ENCODE results near the gene KSR2. TPM values are rescaled to one million over a fixed set of nuclear protein-coding genes. Genes with fewer than 3 reads are reported as not detected.

Gene KSR2
- total RNA-seq, 1 donor from 2014 or later = 0.25 TPM

GRCh38 chr12:117727301-117727700 lies 241.5 kb downstream of the KSR2 start:
- DNase-seq (ENCODE audit: extremely low spot score in 2 of 2) = no peak
- Histone ChIP-seq H3K4me3 (no peak overlapping the region), H3K27ac (no peak overlapping the region), H3K9me3 (no peaks in the 10 kb centered on the region), H3K36me3 (no peaks in the 10 kb centered on the region), H3K4me1 (no peaks in the 10 kb centered on the region), H3K27me3 (no peaks in the 10 kb centered on the region)
- intact Hi-C loops (cut with DNase I) = no loop called here
- no peak for TF ChIP-seq POLR2A (IDR thresholded peaks at IDR 0.05)
- TF ChIP-seq POLR2AphosphoS5 (IDR thresholded peaks at IDR 0.05; ENCODE audit: insufficient read depth in 1 of 2, low read depth in 1 of 2) = no peak
- no peak for TF ChIP-seq CTCF (IDR thresholded peaks at IDR 0.05)

- Histone ChIP-seq H3K27me3 (no peaks in the 10 kb centered on the region), H3K36me3 (no peaks in the 10 kb centered on the region), H3K27ac (no peak overlapping the region), H3K4me1 (no peaks in the 10 kb centered on the region), H3K4me3 (no peak overlapping the region), H3K9me3 (no peaks in the 10 kb centered on the region)
- DNase-seq (ENCODE audit: extremely low spot score in 2 of 2) = no peak
- intact Hi-C loops (cut with DNase I) = no loop called here
- no peak for TF ChIP-seq CTCF (IDR thresholded peaks at IDR 0.05)
- no peak for TF ChIP-seq POLR2AphosphoS5 (IDR thresholded peaks at IDR 0.05; ENCODE audit: insufficient read depth in 1 of 2, low read depth in 1 of 2)
- TF ChIP-seq POLR2A (IDR thresholded peaks at IDR 0.05) = no peak
Observed at GRCh38 chr12:117724543-117724942, 244.2 kb downstream of the KSR2 start.

GRCh38 chr12:117718559-117718958 lies 250.2 kb downstream of the KSR2 start:
- Histone ChIP-seq H3K27me3 (no peaks in the 10 kb centered on the region), H3K36me3 (no peaks in the 10 kb centered on the region), H3K27ac (no peak overlapping the region), H3K4me3 (no peak overlapping the region), H3K4me1 (no peaks in the 10 kb centered on the region), H3K9me3 (no peaks in the 10 kb centered on the region)
- intact Hi-C loops (cut with DNase I) = no loop called here
- no peak for DNase-seq (ENCODE audit: extremely low spot score in 2 of 2)
- no peak for TF ChIP-seq CTCF (IDR thresholded peaks at IDR 0.05)
- no peak for TF ChIP-seq POLR2AphosphoS5 (IDR thresholded peaks at IDR 0.05; ENCODE audit: insufficient read depth in 1 of 2, low read depth in 1 of 2)
- TF ChIP-seq POLR2A (IDR thresholded peaks at IDR 0.05) = no peak

- no peak for DNase-seq (ENCODE audit: extremely low spot score in 2 of 2)
- Histone ChIP-seq H3K4me1 (no peaks in the 10 kb centered on the region), H3K36me3 (no peaks in the 10 kb centered on the region), H3K27me3 (no peaks in the 10 kb centered on the region), H3K9me3 (no peaks in the 10 kb centered on the region), H3K4me3 (no peak overlapping the region), H3K27ac (no peak overlapping the region)
- intact Hi-C loops (cut with DNase I) = no loop called here
- no peak for TF ChIP-seq CTCF (IDR thresholded peaks at IDR 0.05)
- no peak for TF ChIP-seq POLR2A (IDR thresholded peaks at IDR 0.05)
- no peak for TF ChIP-seq POLR2AphosphoS5 (IDR thresholded peaks at IDR 0.05; ENCODE audit: insufficient read depth in 1 of 2, low read depth in 1 of 2)
Observed at GRCh38 chr12:117718141-117718540, 250.6 kb downstream of the KSR2 start.

- Histone ChIP-seq H3K27me3 (no peaks in the 10 kb centered on the region), H3K4me3 (no peak overlapping the region), H3K4me1 (no peaks in the 10 kb centered on the region), H3K36me3 (no peaks in the 10 kb centered on the region), H3K27ac (no peak overlapping the region), H3K9me3 (no peaks in the 10 kb centered on the region)
- TF ChIP-seq POLR2A (IDR thresholded peaks at IDR 0.05) (no peak), CTCF (IDR thresholded peaks at IDR 0.05) (no peak), POLR2AphosphoS5 (IDR thresholded peaks at IDR 0.05; ENCODE audit: insufficient read depth in 1 of 2, low read depth in 1 of 2) (no peak)
- no peak for DNase-seq (ENCODE audit: extremely low spot score in 2 of 2)
- intact Hi-C loops (cut with DNase I) = no loop called here
Observed at GRCh38 chr12:117714203-117714602, 254.6 kb downstream of the KSR2 start.
